IMR-90 (cell line): ENCODE measurements around the gene DKK3. TPM values are rescaled to one million over a fixed set of nuclear protein-coding genes. Genes with fewer than 3 reads are reported as not detected.

Experiments
- ATAC-seq: fragments of 200-7000 bp; cut with Tn5 transposase; 2 replicates; pipeline ENCODE4 v1.9.1; 2020; ENCODE audit warnings: low read depth, mild to moderate bottlenecking, moderate library complexity
- BruUV-seq: library from RNA; stranded (reverse); fragments of 400-500 nt; replicated peaks from 2 replicates; lab custom pipeline; 2021; lab: Mats Ljungman, UMichigan
- CTCF ChIA-PET: fragments of 300-600 bp; formaldehyde crosslinking; extraction: SDS; loops from one replicate; lab custom pipeline; 2021; ENCODE audit warnings: antibody characterized with exemption; lab: Yijun Ruan, JAX
- POLR2A ChIA-PET: fragments of 300-600 bp; sonication (Branson Sonifier 250); formaldehyde crosslinking; loops from one replicate; lab custom pipeline; 2022; ENCODE audit warnings: antibody characterized with exemption; ENCODE audit not compliant: unreplicated experiment; lab: Charles Lee
- DNase-seq: peaks from one replicate; pipeline ENCODE4 v3.0.0; 2013
- H2AFZ ChIP-seq: replicated peaks from 2 replicates; pipeline ENCODE3; 2013; ENCODE audit warnings: low read length, mild to moderate bottlenecking; ENCODE audit not compliant: poor library complexity
- H2AK5ac ChIP-seq: 2 replicates; pipeline ENCODE4 v1.6.1; 2013; ENCODE audit warnings: low read depth, low read length, inconsistent platforms
- H2AK9ac ChIP-seq: replicated peaks from 2 replicates; pipeline ENCODE3; 2013; ENCODE audit warnings: mild to moderate bottlenecking, low read depth, low read length, moderate library complexity; ENCODE audit not compliant: poor library complexity
- H2BK120ac ChIP-seq: 2 replicates; pipeline ENCODE4 v1.6.1; 2013; ENCODE audit warnings: low read depth, low read length, inconsistent platforms
- H2BK15ac ChIP-seq: 3 replicates; pipeline ENCODE4 v1.6.1; 2013; ENCODE audit warnings: low read depth, low read length, inconsistent platforms
- H2BK20ac ChIP-seq: 2 replicates; pipeline ENCODE4 v1.6.1; 2013; ENCODE audit warnings: low read depth, mild to moderate bottlenecking, inconsistent platforms, low read length, moderate library complexity
- H2BK5ac ChIP-seq: 2 replicates; pipeline ENCODE4 v1.6.1; 2013; ENCODE audit warnings: mild to moderate bottlenecking, low read depth, low read length, inconsistent platforms; ENCODE audit not compliant: poor library complexity, severe bottlenecking
- H3K14ac ChIP-seq: replicated peaks from 2 replicates; pipeline ENCODE4 v1.6.1; 2013; ENCODE audit warnings: low read depth, low read length, inconsistent platforms
- H3K18ac ChIP-seq: 2 replicates; pipeline ENCODE4 v1.6.1; 2013; ENCODE audit warnings: low read depth, low read length, control low read depth
- H3K23ac ChIP-seq: 2 replicates; pipeline ENCODE4 v1.6.1; 2013; ENCODE audit warnings: low read depth, low read length, inconsistent platforms
- H3K27ac ChIP-seq: 2 replicates; pipeline ENCODE4 v1.5.1; 2013; ENCODE audit warnings: mild to moderate bottlenecking, control low read depth, low read length; ENCODE audit not compliant: insufficient read depth
- H3K27me3 ChIP-seq: 2 replicates; pipeline ENCODE4 v1.6.1; 2013; ENCODE audit warnings: low read length; ENCODE audit not compliant: control insufficient read depth, insufficient read depth
- H3K36me3 ChIP-seq: 2 replicates; pipeline ENCODE4 v1.6.1; 2013; ENCODE audit warnings: low read length, mixed read lengths; ENCODE audit not compliant: control insufficient read depth, insufficient read depth
- H3K4ac ChIP-seq: 2 replicates; pipeline ENCODE4 v1.6.1; 2013; ENCODE audit warnings: low read depth, low read length, inconsistent platforms
- H3K4me1 ChIP-seq: 2 replicates; pipeline ENCODE4 v1.6.1; 2013; ENCODE audit warnings: low read length, mixed read lengths; ENCODE audit not compliant: control insufficient read depth, insufficient read depth
- H3K4me2 ChIP-seq: 2 replicates; pipeline ENCODE4 v1.6.1; 2013; ENCODE audit warnings: low read depth, mild to moderate bottlenecking, control low read depth, low read length, moderate library complexity
- H3K4me3 ChIP-seq: 2 replicates; pipeline ENCODE4 v1.5.1; 2013; ENCODE audit warnings: low read depth, mild to moderate bottlenecking, control low read depth, low read length, moderate library complexity; ENCODE audit not compliant: insufficient read depth
- H3K56ac ChIP-seq: 2 replicates; pipeline ENCODE4 v1.6.1; 2013; ENCODE audit warnings: low read length, inconsistent platforms; ENCODE audit not compliant: insufficient read depth; ENCODE audit errors: extremely low read depth
- H3K79me1 ChIP-seq, 2 experiments: 2 replicates each; pipeline ENCODE4 v1.6.1; 2013; ENCODE audit warnings: low read length in 2 of 2, inconsistent platforms in 1 of 2, low read depth in 1 of 2
- H3K9ac ChIP-seq: 2 replicates; pipeline ENCODE4 v1.6.1; 2013; ENCODE audit warnings: low read depth, low read length, control low read depth
- H3K9me1 ChIP-seq: 2 replicates; pipeline ENCODE4 v1.6.1; 2013; ENCODE audit warnings: low read length, inconsistent platforms; ENCODE audit not compliant: insufficient read depth
- H3K9me3 ChIP-seq: 2 replicates; pipeline ENCODE4 v1.6.1; 2013; ENCODE audit warnings: low read length; ENCODE audit not compliant: control insufficient read depth, insufficient read depth
- H4K20me1 ChIP-seq: 2 replicates; pipeline ENCODE4 v1.6.1; 2013; ENCODE audit warnings: low read length, inconsistent platforms; ENCODE audit not compliant: insufficient read depth
- H4K5ac ChIP-seq: 2 replicates; pipeline ENCODE4 v1.6.1; 2013; ENCODE audit warnings: mild to moderate bottlenecking, low read depth, low read length, control low read depth
- H4K8ac ChIP-seq, 2 experiments: 2 replicates each; pipeline ENCODE4 v1.6.1; 2013; ENCODE audit warnings: low read depth in 2 of 2, low read length in 2 of 2, control low read depth in 1 of 2, inconsistent platforms in 1 of 2
- H4K91ac ChIP-seq: 2 replicates; pipeline ENCODE4 v1.6.1; 2013; ENCODE audit warnings: low read depth, low read length, inconsistent platforms; ENCODE audit not compliant: insufficient read depth
- BHLHE40 ChIP-seq: fragments of 150-350 bp; IDR thresholded peaks from 2 replicates; pipeline ENCODE4 v1.6.1; 2016; ENCODE audit warnings: mild to moderate bottlenecking, low read depth, low read length
- CEBPB ChIP-seq: IDR thresholded peaks from 2 replicates; pipeline ENCODE4 v1.6.1; 2012; ENCODE audit warnings: low read depth, low read length, improper control_type of control experiment
- CHD1 ChIP-seq: IDR thresholded peaks from 2 replicates; pipeline ENCODE4 v1.6.1; 2012; ENCODE audit warnings: low read depth, low read length, improper control_type of control experiment
- ELK1 ChIP-seq: fragments of 150-350 bp; IDR thresholded peaks from 2 replicates; pipeline ENCODE4 v1.6.1; 2016; ENCODE audit warnings: low read depth, mild to moderate bottlenecking, low read length, moderate library complexity, borderline replicate concordance
- FOS ChIP-seq: fragments of 150-350 bp; IDR thresholded peaks from 2 replicates; pipeline ENCODE4 v1.6.1; 2016; ENCODE audit warnings: low read depth, low read length
- MAFK ChIP-seq: IDR thresholded peaks from 2 replicates; pipeline ENCODE4 v1.6.1; 2012; ENCODE audit warnings: low read depth, low read length, improper control_type of control experiment
- MAZ ChIP-seq: IDR thresholded peaks from 2 replicates; pipeline ENCODE4 v1.6.1; 2012; ENCODE audit warnings: low read depth, mild to moderate bottlenecking, low read length, improper control_type of control experiment, moderate library complexity, borderline replicate concordance
- MXI1 ChIP-seq: IDR thresholded peaks from 2 replicates; pipeline ENCODE4 v1.6.1; 2012; ENCODE audit warnings: low read depth, mild to moderate bottlenecking, low read length, moderate library complexity, borderline replicate concordance
- NFE2L2 ChIP-seq: fragments of 150-350 bp; IDR thresholded peaks from 2 replicates; pipeline ENCODE4 v1.6.1; 2016; ENCODE audit warnings: low read depth, mild to moderate bottlenecking, low read length
- POLR2A ChIP-seq: IDR thresholded peaks from 2 replicates; pipeline ENCODE4 v1.6.1; 2012; ENCODE audit warnings: mild to moderate bottlenecking, low read depth, low read length
- RAD21 ChIP-seq: IDR thresholded peaks from 2 replicates; pipeline ENCODE4 v1.6.1; 2012; ENCODE audit warnings: low read length, improper control_type of control experiment
- RCOR1 ChIP-seq: IDR thresholded peaks from 2 replicates; pipeline ENCODE4 v1.6.1; 2012; ENCODE audit warnings: mild to moderate bottlenecking, low read length, improper control_type of control experiment; ENCODE audit not compliant: insufficient replicate concordance
- USF2 ChIP-seq: fragments of 150-350 bp; IDR thresholded peaks from 2 replicates; pipeline ENCODE4 v1.6.1; 2017; ENCODE audit warnings: mild to moderate bottlenecking, antibody characterized with exemption, low read length, low read depth
- WGBS, 2 experiments: methylation state at CpG; one replicate each; pipeline versions ENCODE4 v1.1.5 to v1.1.7; 2013; ENCODE audit warnings: missing lambda C conversion rate in 2 of 2; ENCODE audit not compliant: insufficient read length in 1 of 2; ENCODE audit errors: extremely low coverage in 2 of 2; 5-methylcytosine and 5-hydroxymethylcytosine counted together
- dilution Hi-C: fragments of 300-500 bp; cut with HindIII; formaldehyde crosslinking; loops from one replicate; pipeline ENCODE4 v1.14.3; 2018; ENCODE audit warnings: low sequenced_read_pairs; ENCODE audit not compliant: unreplicated experiment
- in situ Hi-C: fragments of 300-500 bp; cut with MboI; formaldehyde crosslinking; loops from 3 replicates; pipeline ENCODE4 v1.14.3; 2019; ENCODE audit warnings: low sequenced_read_pairs, inconsistent platforms, mixed read lengths
- intact Hi-C: fragments of 100-400 bp; cut with micrococcal nuclease; formaldehyde crosslinking; loops from 2 replicates; pipeline ENCODE4 v1.10.0; 2022
- polyA plus RNA-seq, 3 experiments: library from polyadenylated mRNA; depleted of rRNA; stranded (reverse); fragments of >200 nt; gene quantifications; 2 replicates each; pipeline ENCODE4 v1.2.3, GENCODE V29; 2012; ENCODE audit warnings: low replicate concordance in 1 of 3
- total RNA-seq: library from RNA; depleted of rRNA; stranded (reverse); fragments of >200 nt; gene quantifications from 2 replicates; pipeline ENCODE4 v1.2.3, GENCODE V29; 2012

DKK3 gene
- total and polyA plus RNA-seq, 2 of the 4 experiments (the other 2 are of a cell fraction) = 453 to 964 TPM

GRCh38 chr11:11980200-11980599 lies 28.2 kb downstream of the DKK3 start:
- H2BK20ac ChIP-seq = peak overlapping the region; percentile 65
- H3K36me3 ChIP-seq = peaks cover 10% of the 10 kb centered on the region
- peaks cover 58% of the 10 kb centered on the region for H3K4me1 ChIP-seq
- peak overlapping the region; percentile 32; the same call in 1 of the 2 replicates for H4K5ac ChIP-seq
- intact Hi-C loops (no loop called here), dilution Hi-C loops (no loop called here), in situ Hi-C loops (no loop called here)
- H3K14ac ChIP-seq = peak overlapping the region; percentile 91
- peaks cover 48 to 91% of the 10 kb centered on the region in 2 experiments; a peak in 3 of 4 replicates for H3K79me1 ChIP-seq
- peak overlapping the region; percentile 96; the same call in 1 of the 3 replicates for H2BK15ac ChIP-seq
- H3K9ac ChIP-seq = no peak overlapping the region
- H3K4me2 ChIP-seq = no peak overlapping the region
- ATAC-seq (no peak), DNase-seq (no peak)
- peak overlapping the region; percentile 89 for H2AK9ac ChIP-seq
- peak overlapping the region; percentile 85 for H4K91ac ChIP-seq
- H4K8ac ChIP-seq = peak overlapping the region; percentile 75 to 79; a peak in 3 of 4 replicates
- no peaks in the 10 kb centered on the region; the same call in 1 of the 2 replicates for H3K9me3 ChIP-seq
- ChIA-PET POLR2A (interaction anchor here (0.5 kb wide), 1 partner anchor 103 kb away, joined by 5 read pairs; no protein-coding TSS in a partner anchor), CTCF (no interaction called here)
- H4K20me1 ChIP-seq = no peaks in the 10 kb centered on the region
- BruUV-seq = no TSS peak
- H3K4ac ChIP-seq = peak overlapping the region; percentile 99
- H3K18ac ChIP-seq = peak overlapping the region; percentile 57; the same call in 1 of the 2 replicates
- H3K23ac ChIP-seq = peak overlapping the region; percentile 92; the same call in 1 of the 2 replicates
- no peak overlapping the region for H3K4me3 ChIP-seq
- TF ChIP-seq CEBPB (no peak), NFE2L2 (no peak), USF2 (no peak), MXI1 (no peak), MAFK (no peak), POLR2A (no peak), RCOR1 (no peak), RAD21 (no peak), FOS (no peak), ELK1 (no peak), CHD1 (no peak), BHLHE40 (no peak), MAZ (no peak)
- H2BK120ac ChIP-seq = peak overlapping the region; percentile 93
- peaks cover 58% of the 10 kb centered on the region for H3K9me1 ChIP-seq
- 0 out of 2 replicates have a peak overlapping the region, but pooled peaks have one; percentile 2 for H3K56ac ChIP-seq
- peak overlapping the region; percentile 80 for H3K27ac ChIP-seq
- H3K27me3 ChIP-seq = no peaks in the 10 kb centered on the region
- H2AK5ac ChIP-seq = peak overlapping the region; percentile 87
- H2BK5ac ChIP-seq = peak overlapping the region; percentile 82
- H2AFZ ChIP-seq = no peak overlapping the region
- WGBS, 2 experiments = no CpG with 5 or more reads among the region's 2 CpGs
